Activated gamma-delta T cell treated with anti-CD3 and anti-CD28 coated beads, Interleukin-2, amount 50 U/mL, for 16 hours (primary cell): ENCODE data around the gene GALK2.
"Not testable (repeated sequence)": the region's sequence is repeated elsewhere in the genome, so short reads cannot be mapped to it uniquely, and the experiment has no call there.

Experiments used
- DNase-seq: peaks from one replicate; pipeline ENCODE4 v3.0.0-alpha.2; 2020; ENCODE audit warnings: low read depth

The GALK2 gene

GRCh38 chr15:49339656-49340055, 169.6 kb downstream of the GALK2 start:
- DNase-seq = no peak

GRCh38 chr15:49343546-49343945, 173.5 kb downstream of the GALK2 start:
- DNase-seq = no peak

DNA sequence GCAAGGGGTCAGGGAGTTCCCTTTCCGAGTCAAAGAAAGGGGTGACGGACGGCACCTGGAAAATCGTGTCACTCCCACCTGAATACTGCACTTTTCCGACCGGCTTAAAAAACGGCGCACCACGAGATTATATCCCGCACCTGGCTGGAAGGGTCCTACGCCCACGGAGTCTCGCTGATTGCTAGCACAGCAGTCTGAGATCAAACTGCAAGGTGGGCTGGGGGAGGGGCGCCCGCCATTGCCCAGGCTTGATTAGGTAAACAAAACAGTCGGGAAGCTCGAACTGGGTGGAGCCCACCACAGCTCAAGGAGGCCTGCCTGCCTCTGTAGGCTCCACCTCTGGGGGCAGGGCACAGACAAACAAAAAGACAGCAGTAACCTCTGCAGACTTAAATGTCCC, 184.4 kb downstream of the GALK2 start:
- not testable (repeated sequence) for DNase-seq

GRCh38 chr15:49361370-49361769, 191.3 kb downstream of the GALK2 start:
- no peak for DNase-seq

- no peak for DNase-seq
Observed at GRCh38 chr15:49366496-49366895, 196.4 kb downstream of the GALK2 start.

DNA sequence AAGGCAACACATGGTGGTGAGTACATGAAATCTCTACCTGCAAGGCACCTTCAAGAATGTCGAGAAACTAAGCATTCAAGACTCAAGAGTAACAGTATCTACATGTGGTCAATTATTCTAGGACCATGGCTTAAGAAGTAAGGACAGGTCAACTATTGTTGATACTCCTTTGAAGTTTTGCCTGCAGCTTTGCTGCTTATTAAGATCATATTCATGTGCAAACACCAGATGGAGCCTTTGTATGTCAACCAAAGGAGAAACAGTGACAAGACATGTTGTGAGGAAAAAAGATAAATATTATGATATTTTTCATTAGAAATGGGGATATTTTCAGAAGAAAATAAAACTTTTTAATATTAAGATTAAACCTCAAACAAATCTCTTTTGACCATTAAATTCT, 200.7 kb downstream of the GALK2 start:
- no peak for DNase-seq

DNA sequence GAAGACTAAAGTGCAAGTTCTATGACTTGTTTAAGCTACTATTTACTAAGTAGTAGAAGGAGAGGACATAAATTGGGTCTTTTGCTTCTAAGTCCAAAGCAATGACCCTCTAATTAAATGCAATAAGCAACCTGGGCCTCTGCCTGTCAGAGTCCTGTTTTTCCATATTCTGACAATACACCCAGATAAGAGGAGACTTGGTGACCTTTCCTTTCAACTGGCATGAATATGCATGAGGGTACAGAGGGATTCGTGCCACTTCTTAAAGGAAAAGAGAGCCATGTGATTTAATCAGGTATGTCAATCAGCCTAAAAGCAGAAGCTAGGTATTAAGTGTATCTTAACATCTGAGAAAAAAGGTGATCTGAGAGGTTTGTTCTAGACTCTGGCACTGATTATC, 202.3 kb downstream of the GALK2 start:
- DNase-seq = no peak

GRCh38 chr15:49379996-49380395, 209.9 kb downstream of the GALK2 start:
- no peak for DNase-seq

DNA sequence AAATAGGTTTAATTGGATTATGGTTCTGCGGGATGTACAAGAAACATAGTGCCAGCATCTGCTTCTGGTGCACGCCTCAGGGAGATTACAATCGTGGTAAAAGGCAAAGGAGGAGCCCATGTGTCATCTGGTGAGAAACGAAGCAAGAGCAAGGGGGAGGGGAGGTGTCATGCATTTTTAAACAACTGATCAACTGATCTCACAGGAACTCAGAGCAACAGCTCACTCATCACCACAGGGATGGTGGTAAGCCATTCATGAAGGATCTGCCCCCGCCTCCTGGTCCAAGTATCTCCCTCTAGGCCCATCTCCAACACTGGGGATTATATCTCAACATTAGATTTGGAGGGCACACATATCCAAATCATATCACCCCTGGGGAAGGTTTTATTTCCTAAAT, 210.9 kb downstream of the GALK2 start:
- DNase-seq = no peak
